Muscle of leg (tissue), 11 donors: ENCODE measurements around the gene SLC28A1. TPM values are rescaled to one million over a fixed set of nuclear protein-coding genes. Genes with fewer than 3 reads are reported as not detected.
A peak's percentile ranks its signal among the peaks of the same experiment; 100 is the strongest.
"Not testable (repeated sequence)": the region's sequence is repeated elsewhere in the genome, so short reads cannot be mapped to it uniquely, and the experiment has no call there.

Source experiments
- DNase-seq: peaks from one replicate; pipeline ENCODE4 v3.0.0; 2013
- H3K27ac ChIP-seq: one replicate; pipeline ENCODE4 v1.5.1; 2013; ENCODE audit warnings: mild to moderate bottlenecking, low read length, control low read depth
- H3K27me3 ChIP-seq: one replicate; pipeline ENCODE4 v1.6.1; 2013; ENCODE audit warnings: low read length; ENCODE audit not compliant: control insufficient read depth, insufficient read depth
- H3K36me3 ChIP-seq: one replicate; pipeline ENCODE4 v1.6.1; 2013; ENCODE audit warnings: low read length; ENCODE audit not compliant: control insufficient read depth, insufficient read depth
- H3K4me1 ChIP-seq: one replicate; pipeline ENCODE4 v1.6.1; 2013; ENCODE audit warnings: low read length; ENCODE audit not compliant: control insufficient read depth, insufficient read depth
- H3K4me3 ChIP-seq: one replicate; pipeline ENCODE4 v1.5.1; 2013; ENCODE audit warnings: low read length, control low read depth
- H3K9me3 ChIP-seq: replicated peaks from 2 replicates; pipeline ENCODE4 v1.6.1; 2013; ENCODE audit warnings: low read depth, low read length; ENCODE audit not compliant: control insufficient read depth
- WGBS: methylation state at CpG from one replicate; pipeline ENCODE4 v1.1.5; 2013; ENCODE audit warnings: missing lambda C conversion rate; ENCODE audit not compliant: insufficient coverage; 5-methylcytosine and 5-hydroxymethylcytosine counted together
- polyA plus RNA-seq, 8 donors: library from polyadenylated mRNA; unstranded; fragments of 120-200 nt; gene quantifications; one replicate each; pipeline versions ENCODE4 v1.2.1 to v1.2.3, GENCODE V29; 2013; ENCODE audit warnings: inconsistent platforms in 1 of 8, low replicate concordance in 1 of 8; ENCODE audit not compliant: insufficient read length in 8 of 8, insufficient read depth in 1 of 8
- total RNA-seq: library from RNA; stranded (reverse); fragments of 120-200 nt; gene quantifications from one replicate; pipeline ENCODE4 v1.2.4, GENCODE V29; 2013

Gene SLC28A1
- total and polyA plus RNA-seq, 9 donors: 0.25 to 1.5 (median 0.36) TPM

DNA sequence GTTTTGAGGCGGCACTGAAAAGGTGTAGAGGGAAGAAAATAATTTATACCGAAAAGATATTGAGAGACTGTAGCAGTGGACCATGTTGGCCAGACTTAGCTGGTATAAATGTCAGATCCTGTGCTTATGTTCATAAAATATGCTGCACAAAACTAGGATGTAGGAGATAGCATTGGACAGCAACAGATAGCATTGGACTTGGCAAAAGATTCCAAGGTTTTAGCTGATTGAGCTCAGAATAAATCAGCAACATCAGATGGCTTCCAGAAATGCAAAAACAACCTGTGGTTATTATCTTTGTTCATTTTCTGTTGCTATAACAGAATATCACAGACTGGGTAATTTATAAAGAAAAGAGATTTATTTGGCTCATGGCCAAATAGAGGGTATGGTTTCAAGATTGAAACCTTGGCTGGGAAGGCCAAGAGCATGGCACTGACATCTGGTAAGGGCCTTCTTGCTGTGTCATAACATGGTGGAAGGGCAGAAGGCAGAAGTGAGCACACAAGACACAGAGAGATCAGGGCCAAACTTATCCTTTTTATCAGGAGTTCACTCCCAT, 34.7 kb downstream of the SLC28A1 start:
- H3K27ac ChIP-seq: no peak overlapping the region

GRCh38 chr15:84921121-84921520, 36.7 kb downstream of the SLC28A1 start:
- Histone ChIP-seq H3K27ac (no peak overlapping the region), H3K36me3 (no peaks in the 10 kb centered on the region), H3K4me1 (no peaks in the 10 kb centered on the region), H3K9me3 (no peaks in the 10 kb centered on the region), H3K27me3 (no peaks in the 10 kb centered on the region), H3K4me3 (no peak overlapping the region)
- 63% methylated on average over 1 of the region's 2 CpGs for WGBS
- DNase-seq: no peak

More for the DNA sequence above, 34.7 kb downstream of the SLC28A1 start:
- no peak for DNase-seq
- Histone ChIP-seq H3K36me3 (no peaks in the 10 kb centered on the region), H3K9me3 (no peaks in the 10 kb centered on the region), H3K4me3 (no peak overlapping the region), H3K4me1 (peaks cover 7% of the 10 kb centered on the region), H3K27me3 (no peaks in the 10 kb centered on the region)
- 86% methylated on average over 1 of the region's 2 CpGs for WGBS

DNA sequence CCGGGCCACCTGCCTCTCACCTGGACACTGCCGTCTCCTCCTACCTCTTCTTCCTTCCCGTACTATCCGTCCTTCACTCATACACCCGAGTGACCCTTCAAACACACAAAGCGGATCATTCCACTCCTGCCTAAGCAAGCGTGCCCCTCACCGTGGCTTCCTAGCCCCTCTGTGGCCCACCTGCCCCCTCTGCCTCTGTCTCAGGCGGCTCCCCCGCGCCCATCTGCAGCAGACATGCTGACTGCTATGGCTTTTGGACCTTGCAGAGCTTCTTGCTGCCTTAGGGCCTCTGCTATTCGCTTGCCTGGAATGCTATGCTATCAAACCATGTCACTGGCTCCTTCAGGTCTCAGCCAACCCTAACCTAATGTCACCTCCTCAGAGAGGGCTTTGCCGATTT, 38.1 kb downstream of the SLC28A1 start:
- Histone ChIP-seq H3K4me3 (no peak overlapping the region), H3K27me3 (no peaks in the 10 kb centered on the region), H3K27ac (no peak overlapping the region), H3K36me3 (no peaks in the 10 kb centered on the region), H3K4me1 (peaks cover 7% of the 10 kb centered on the region), H3K9me3 (no peaks in the 10 kb centered on the region)
- 88% methylated on average over 13 of the region's 13 CpGs for WGBS
- no peak for DNase-seq

- Histone ChIP-seq H3K4me1 (peaks cover 11% of the 10 kb centered on the region), H3K27ac (no peak overlapping the region), H3K27me3 (no peaks in the 10 kb centered on the region), H3K4me3 (no peak overlapping the region), H3K36me3 (no peaks in the 10 kb centered on the region), H3K9me3 (no peaks in the 10 kb centered on the region)
- DNase-seq: no peak
- WGBS: 65% methylated on average over 4 of the region's 4 CpGs
Observed at GRCh38 chr15:84924077-84924731, 39.7 kb downstream of the SLC28A1 start.

- H3K4me3 ChIP-seq, H3K36me3 ChIP-seq, H3K27me3 ChIP-seq, H3K27ac ChIP-seq, DNase-seq, H3K9me3 ChIP-seq: not testable (repeated sequence)
- WGBS: 97% methylated on average over 5 of the region's 17 CpGs
- H3K4me1 ChIP-seq: peaks cover 15% of the 10 kb centered on the region
Observed at GRCh38 chr15:84924821-84925569, 40.5 kb downstream of the SLC28A1 start.

DNA sequence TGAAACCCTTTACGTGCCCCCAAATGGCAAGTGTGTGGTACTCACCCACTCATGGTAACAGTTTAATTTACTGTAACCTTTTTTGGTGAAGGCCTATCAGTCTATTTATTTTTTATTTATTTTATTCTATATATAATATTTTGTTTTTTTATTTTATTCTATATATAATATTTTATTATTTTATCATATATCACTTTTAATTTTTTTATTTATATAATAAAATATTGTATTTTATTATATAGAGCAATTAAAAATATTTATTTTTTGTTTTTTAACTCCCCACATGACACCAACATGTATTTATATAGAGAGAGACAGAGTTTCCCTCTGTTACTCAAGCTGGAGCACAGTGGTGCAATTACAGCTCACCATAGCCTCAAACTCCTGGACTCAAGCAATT, 41.4 kb downstream of the SLC28A1 start:
- Histone ChIP-seq H3K27ac (no peak overlapping the region), H3K4me3 (no peak overlapping the region), H3K36me3 (no peaks in the 10 kb centered on the region), H3K9me3 (no peaks in the 10 kb centered on the region), H3K27me3 (no peaks in the 10 kb centered on the region), H3K4me1 (peaks cover 19% of the 10 kb centered on the region)
- no CpG with 5 or more reads among the region's 1 CpG for WGBS
- no peak for DNase-seq

DNA sequence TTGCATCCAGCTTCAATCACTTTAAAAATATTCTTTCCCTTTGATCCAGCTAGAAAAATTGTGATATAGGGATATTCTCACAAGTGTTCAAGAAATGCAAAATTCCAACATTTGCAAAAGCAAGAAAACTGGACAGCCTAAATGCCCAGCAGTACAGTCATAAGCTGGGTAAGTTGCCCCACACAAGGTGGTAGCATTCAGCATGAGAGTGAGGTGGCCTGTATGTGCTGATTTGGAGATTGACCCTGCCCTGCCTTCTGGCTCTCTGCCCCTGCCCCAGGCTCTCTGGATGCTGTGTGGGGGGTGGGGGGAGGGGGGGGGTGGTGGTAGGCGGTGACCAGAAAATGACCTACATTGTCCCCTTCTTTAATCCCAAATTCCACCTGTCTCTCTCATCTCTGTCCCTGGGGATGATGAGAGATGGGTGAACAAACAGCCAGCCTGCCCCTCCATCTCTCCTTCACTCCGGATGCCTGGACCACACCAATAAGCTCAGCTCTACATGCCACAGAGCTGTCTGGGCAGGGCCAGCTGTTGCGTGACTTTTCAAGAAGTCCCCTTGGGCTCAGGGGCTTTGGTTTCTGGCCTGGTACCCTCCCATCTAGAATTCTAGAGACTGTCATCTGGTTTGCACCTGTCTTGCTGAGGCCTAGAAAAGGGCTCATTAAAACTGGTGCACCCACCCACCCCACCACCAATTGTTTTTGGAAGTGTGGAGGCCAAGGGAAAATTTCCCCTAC, 42.2 kb downstream of the SLC28A1 start:
- no peak overlapping the region for H3K4me3 ChIP-seq
- WGBS: 70% methylated on average over 2 of the region's 3 CpGs
- no peak overlapping the region for H3K27ac ChIP-seq
- H3K9me3 ChIP-seq: no peaks in the 10 kb centered on the region
- no peaks in the 10 kb centered on the region for H3K27me3 ChIP-seq
- peaks cover 19% of the 10 kb centered on the region for H3K4me1 ChIP-seq
- H3K36me3 ChIP-seq: no peaks in the 10 kb centered on the region
- no peak for DNase-seq

DNA sequence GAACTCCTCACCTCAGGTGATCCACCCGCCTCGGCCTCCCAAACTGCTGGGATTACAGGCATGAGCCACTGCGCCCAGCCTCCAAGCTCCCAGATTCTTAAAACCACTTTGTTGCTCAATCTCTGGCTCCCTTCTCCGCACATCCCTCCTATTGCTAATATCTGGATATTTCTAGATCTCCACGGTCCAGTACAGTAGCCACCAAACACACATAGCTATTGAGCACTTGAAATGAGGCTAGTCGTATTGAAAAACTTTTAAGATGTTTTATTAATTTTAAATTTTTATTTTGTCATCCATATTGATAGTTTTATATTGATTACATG, 44.3 kb downstream of the SLC28A1 start:
- 88% methylated on average over 3 of the region's 6 CpGs for WGBS
- DNase-seq: no peak
- Histone ChIP-seq H3K4me1 (peaks cover 19% of the 10 kb centered on the region), H3K27me3 (no peaks in the 10 kb centered on the region), H3K27ac (no peak overlapping the region), H3K4me3 (no peak overlapping the region), H3K36me3 (no peaks in the 10 kb centered on the region), H3K9me3 (no peaks in the 10 kb centered on the region)

DNA sequence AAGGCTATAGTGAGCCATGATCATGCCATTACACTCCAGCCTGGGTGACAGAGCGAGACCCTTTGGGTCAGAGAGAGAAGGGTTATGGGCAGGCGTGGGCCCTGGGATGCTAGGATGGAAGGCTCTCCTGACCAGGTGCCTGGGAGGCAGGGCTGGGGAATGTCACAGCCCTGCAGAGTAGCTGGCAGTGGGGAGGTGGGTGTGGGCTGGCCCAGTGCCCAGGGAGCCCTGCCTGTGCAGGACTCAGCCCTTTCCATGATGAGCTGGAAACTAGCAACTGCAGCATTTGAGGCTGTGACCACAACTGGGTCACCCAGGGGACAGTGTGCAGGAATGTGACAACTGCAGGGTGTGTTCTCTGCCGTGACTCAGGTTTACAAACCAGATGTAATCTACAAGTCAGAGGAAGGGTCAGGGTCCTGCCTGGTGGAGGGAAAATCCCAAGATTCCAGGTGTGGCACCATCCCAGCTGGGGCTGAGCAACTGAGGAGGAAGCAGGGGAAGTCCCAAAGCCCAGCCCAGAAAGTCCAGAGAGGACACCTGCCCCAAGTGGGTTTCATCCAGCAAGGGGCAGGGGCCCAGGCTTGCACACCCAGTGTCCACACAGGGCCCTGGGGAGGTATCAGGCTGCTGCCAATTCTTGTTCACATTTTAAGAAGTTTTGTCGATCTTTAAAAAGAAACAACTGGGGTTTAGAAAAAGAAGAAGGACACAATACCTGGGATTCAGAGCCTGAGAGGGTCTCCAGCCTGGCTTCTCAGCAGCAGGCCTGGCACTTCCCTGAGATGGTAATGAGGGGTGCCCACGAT, 45.5 kb downstream of the SLC28A1 start:
- WGBS: 91% methylated on average over 3 of the region's 5 CpGs

More for the DNA sequence above, 45.5 kb downstream of the SLC28A1 start:
- Histone ChIP-seq H3K36me3 (no peaks in the 10 kb centered on the region), H3K27ac (peak overlapping the region; percentile 72), H3K4me1 (peaks cover 19% of the 10 kb centered on the region), H3K27me3 (no peaks in the 10 kb centered on the region), H3K9me3 (no peaks in the 10 kb centered on the region), H3K4me3 (no peak overlapping the region)
- DNase-seq: peak; percentile 57
